ENCODE results near the gene WNT7B.

Gene WNT7B

GRCh38 chr22:45971408-45972028 is 5.4 kb downstream of the WNT7B start:
- no peak for DNase-seq (ENCODE audit: low read depth in 2 of 2)

GRCh38 chr22:45970705-45971407 is 6.1 kb downstream of the WNT7B start:
- DNase-seq (ENCODE audit: low read depth in 2 of 2): no peak

GRCh38 chr22:45969801-45970470 is 7.0 kb downstream of the WNT7B start:
- DNase-seq (ENCODE audit: low read depth in 2 of 2): no peak

GRCh38 chr22:45969414-45969799 is 7.6 kb downstream of the WNT7B start:
- DNase-seq (ENCODE audit: low read depth in 2 of 2): no peak

GRCh38 chr22:45968751-45969413 is 8.1 kb downstream of the WNT7B start:
- no peak for DNase-seq (ENCODE audit: low read depth in 2 of 2)

- DNase-seq (ENCODE audit: low read depth in 2 of 2): no peak
These were observed 8.8 kb downstream of the WNT7B start for GRCh38 chr22:45968003-45968650.

- no peak for DNase-seq (ENCODE audit: low read depth in 2 of 2)
These were observed 10.0 kb downstream of the WNT7B start for GRCh38 chr22:45966895-45967365.

GRCh38 chr22:45966320-45966894 is 10.6 kb downstream of the WNT7B start:
- no peak for DNase-seq (ENCODE audit: low read depth in 2 of 2)

- DNase-seq (ENCODE audit: low read depth in 2 of 2): no peak
These were observed 11.4 kb downstream of the WNT7B start for GRCh38 chr22:45965563-45965962.

GRCh38 chr22:45964926-45965527 is 11.9 kb downstream of the WNT7B start:
- DNase-seq (ENCODE audit: low read depth in 2 of 2): no peak

GRCh38 chr22:45964372-45964771 is 12.6 kb downstream of the WNT7B start:
- DNase-seq (ENCODE audit: low read depth in 2 of 2): no peak

- DNase-seq (ENCODE audit: low read depth in 2 of 2): no peak
These were observed 13.1 kb downstream of the WNT7B start for GRCh38 chr22:45963821-45964220.

- no peak for DNase-seq (ENCODE audit: low read depth in 2 of 2)
These were observed 14.1 kb downstream of the WNT7B start for GRCh38 chr22:45962756-45963324.

- no peak for DNase-seq (ENCODE audit: low read depth in 2 of 2)
These were observed 14.6 kb downstream of the WNT7B start for GRCh38 chr22:45962434-45962718.

GRCh38 chr22:45961679-45962433 is 15.1 kb downstream of the WNT7B start:
- DNase-seq (ENCODE audit: low read depth in 2 of 2): no peak

- no peak for DNase-seq (ENCODE audit: low read depth in 2 of 2)
These were observed 16.2 kb downstream of the WNT7B start for GRCh38 chr22:45960477-45961386.

GRCh38 chr22:45959719-45960476 is 17.1 kb downstream of the WNT7B start:
- DNase-seq (ENCODE audit: low read depth in 2 of 2): no peak

- DNase-seq (ENCODE audit: low read depth in 2 of 2): no peak
These were observed 18.0 kb downstream of the WNT7B start for GRCh38 chr22:45958971-45959370.

All from activated CD4-positive, alpha-beta T cell treated with anti-CD3 and anti-CD28 coated beads for 24 hours (primary cell).